AG09319 (cell line): ENCODE measurements around the gene ATP2C2.

Experiments
- DNase-seq: peaks from one replicate; pipeline ENCODE4 v3.0.0-alpha.2; 2010; ENCODE audit warnings: low read depth; ENCODE audit errors: extremely low read depth
- CTCF ChIP-seq: IDR thresholded peaks from 2 replicates; pipeline ENCODE4 v1.5.1; 2011; ENCODE audit warnings: low read depth, mild to moderate bottlenecking, inconsistent platforms, low read length, moderate library complexity

ATP2C2 gene

GRCh38 chr16:84454611-84455010 lies 86.3 kb downstream of the ATP2C2 start:
- no peak for TF ChIP-seq CTCF

GRCh38 chr16:84455031-84455430 lies 86.7 kb downstream of the ATP2C2 start:
- no peak for TF ChIP-seq CTCF
- DNase-seq: no peak

More at GRCh38 chr16:84454611-84455010, 86.3 kb downstream of the ATP2C2 start:
- no peak for DNase-seq

GRCh38 chr16:84458606-84459532 lies 90.5 kb downstream of the ATP2C2 start:
- DNase-seq: no peak
- TF ChIP-seq CTCF: no peak

- no peak for TF ChIP-seq CTCF
- no peak for DNase-seq
These were observed 91.2 kb downstream of the ATP2C2 start for GRCh38 chr16:84459533-84459894.

GRCh38 chr16:84459941-84460405 lies 91.6 kb downstream of the ATP2C2 start:
- DNase-seq: no peak
- TF ChIP-seq CTCF: no peak

GRCh38 chr16:84460406-84461028 lies 92.2 kb downstream of the ATP2C2 start:
- TF ChIP-seq CTCF: no peak
- no peak for DNase-seq

GRCh38 chr16:84461029-84461412 lies 92.7 kb downstream of the ATP2C2 start:
- TF ChIP-seq CTCF: no peak
- DNase-seq: no peak
